Brain microvascular endothelial cell (primary cell): ENCODE data around the gene KCNAB1.
A peak's percentile ranks its signal among the peaks of the same experiment; 100 is the strongest.

Experiments
- DNase-seq: peaks from one replicate; pipeline ENCODE4 v3.0.0-alpha.2; 2020
- H3K27ac ChIP-seq: fragments of 250-450 bp; sonication (Bioruptor Pico); 2 replicates; pipeline ENCODE4 v1.5.1; 2020; ENCODE audit warnings: mild to moderate bottlenecking, moderate library complexity
- H3K27me3 ChIP-seq: fragments of 250-450 bp; sonication (Bioruptor Pico); replicated peaks from 2 replicates; pipeline ENCODE4 v1.5.1; 2020; ENCODE audit warnings: mild to moderate bottlenecking
- H3K36me3 ChIP-seq: fragments of 250-450 bp; sonication (Bioruptor Pico); replicated peaks from 2 replicates; pipeline ENCODE4 v1.5.1; 2020; ENCODE audit warnings: mild to moderate bottlenecking
- H3K4me3 ChIP-seq: 2 replicates; pipeline ENCODE4 v1.5.1; 2011; ENCODE audit warnings: low read depth, mild to moderate bottlenecking, control low read depth, low read length, moderate library complexity
- in situ Hi-C: cut with HindIII; loops from 2 replicates; pipeline ENCODE4 v1.10.0; 2017; ENCODE audit warnings: low sequenced_read_pairs, low pct_ligation_motif_present
- TF ChIP-seq, protein P1 (sequence below): IDR thresholded peaks from 2 replicates; pipeline ENCODE4 v1.5.1; 2011; ENCODE audit warnings: low read depth, mild to moderate bottlenecking, moderate library complexity, low read length, control low read depth, inconsistent platforms; ENCODE audit errors: missing control alignments

The KCNAB1 gene

DNA sequence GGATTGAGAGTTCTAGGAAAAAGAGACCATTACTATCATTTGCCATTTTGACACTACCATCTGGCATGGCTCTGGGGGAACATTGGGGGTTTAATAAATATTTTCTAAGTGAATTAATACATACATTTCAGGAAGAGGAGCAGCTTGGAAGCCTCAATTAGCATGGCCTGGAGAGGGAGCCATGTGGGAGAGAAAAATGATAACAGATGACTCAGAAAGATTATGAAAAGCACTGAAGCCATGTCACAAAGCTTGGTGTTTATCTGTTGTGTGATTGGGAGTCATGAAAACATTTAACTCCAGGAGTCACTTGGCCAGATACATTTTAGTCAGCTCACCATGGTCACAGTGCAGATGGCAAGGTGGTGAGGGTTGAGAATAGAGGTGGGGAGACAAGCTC, 313.5 kb downstream of the KCNAB1 start:
- in situ Hi-C loops: no loop called here
- TF ChIP-seq, protein P1, sequence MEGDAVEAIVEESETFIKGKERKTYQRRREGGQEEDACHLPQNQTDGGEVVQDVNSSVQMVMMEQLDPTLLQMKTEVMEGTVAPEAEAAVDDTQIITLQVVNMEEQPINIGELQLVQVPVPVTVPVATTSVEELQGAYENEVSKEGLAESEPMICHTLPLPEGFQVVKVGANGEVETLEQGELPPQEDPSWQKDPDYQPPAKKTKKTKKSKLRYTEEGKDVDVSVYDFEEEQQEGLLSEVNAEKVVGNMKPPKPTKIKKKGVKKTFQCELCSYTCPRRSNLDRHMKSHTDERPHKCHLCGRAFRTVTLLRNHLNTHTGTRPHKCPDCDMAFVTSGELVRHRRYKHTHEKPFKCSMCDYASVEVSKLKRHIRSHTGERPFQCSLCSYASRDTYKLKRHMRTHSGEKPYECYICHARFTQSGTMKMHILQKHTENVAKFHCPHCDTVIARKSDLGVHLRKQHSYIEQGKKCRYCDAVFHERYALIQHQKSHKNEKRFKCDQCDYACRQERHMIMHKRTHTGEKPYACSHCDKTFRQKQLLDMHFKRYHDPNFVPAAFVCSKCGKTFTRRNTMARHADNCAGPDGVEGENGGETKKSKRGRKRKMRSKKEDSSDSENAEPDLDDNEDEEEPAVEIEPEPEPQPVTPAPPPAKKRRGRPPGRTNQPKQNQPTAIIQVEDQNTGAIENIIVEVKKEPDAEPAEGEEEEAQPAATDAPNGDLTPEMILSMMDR: peak; percentile 27
- H3K36me3 ChIP-seq: no peaks in the 10 kb centered on the region

DNA sequence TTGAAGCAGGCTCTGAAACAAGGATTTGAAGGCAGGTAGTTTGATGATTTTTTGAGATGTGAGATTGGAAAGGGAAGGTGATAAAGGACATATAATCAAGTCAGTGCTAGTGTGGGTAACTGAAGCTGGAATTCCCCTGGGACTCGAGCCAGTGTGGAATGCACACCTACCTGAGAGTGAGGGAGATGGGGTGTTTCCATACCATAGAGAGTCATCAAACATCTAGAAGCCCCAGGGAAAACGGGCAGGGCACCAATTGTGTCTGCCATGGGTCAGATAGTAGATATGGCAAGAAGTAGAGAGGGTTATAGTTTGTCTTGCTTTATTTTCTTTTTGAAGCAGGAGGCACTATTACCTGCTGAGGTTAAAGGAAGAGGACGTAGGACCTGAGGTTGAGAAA, 314.5 kb downstream of the KCNAB1 start:
- TF ChIP-seq, protein P1: no peak
- in situ Hi-C loops: no loop called here
- H3K4me3 ChIP-seq: no peak overlapping the region
- no peaks in the 10 kb centered on the region for H3K27me3 ChIP-seq
- H3K36me3 ChIP-seq: no peaks in the 10 kb centered on the region
- no peak for DNase-seq
- H3K27ac ChIP-seq: no peak overlapping the region

More for the DNA sequence above, 313.5 kb downstream of the KCNAB1 start:
- no peak overlapping the region for H3K27ac ChIP-seq
- no peak overlapping the region for H3K4me3 ChIP-seq
- H3K27me3 ChIP-seq: no peaks in the 10 kb centered on the region
- peak; percentile 37 for DNase-seq

DNA sequence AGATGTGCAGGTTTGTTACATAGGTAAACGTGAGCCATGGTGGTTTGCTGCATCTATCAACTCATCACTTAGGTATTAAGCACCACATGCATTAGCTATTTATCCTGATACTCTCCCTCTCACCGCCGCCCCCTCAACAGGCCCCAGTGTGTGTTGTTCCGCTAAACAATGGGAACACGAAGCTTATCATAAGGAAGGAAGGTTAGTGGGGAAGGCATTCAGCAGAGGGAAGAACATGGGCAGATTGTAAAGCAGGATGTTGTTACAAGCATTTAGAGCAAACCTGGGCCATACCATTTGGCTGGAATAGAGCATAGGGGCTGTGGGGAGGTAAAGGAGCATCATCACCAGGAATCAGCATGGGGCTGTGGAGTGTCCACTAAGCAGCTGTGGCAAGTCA, 322.7 kb downstream of the KCNAB1 start:
- DNase-seq: no peak
- no peaks in the 10 kb centered on the region for H3K27me3 ChIP-seq
- TF ChIP-seq, protein P1: no peak
- no peak overlapping the region for H3K4me3 ChIP-seq
- no peaks in the 10 kb centered on the region for H3K36me3 ChIP-seq
- in situ Hi-C loops: no loop called here
- H3K27ac ChIP-seq: no peak overlapping the region

DNA sequence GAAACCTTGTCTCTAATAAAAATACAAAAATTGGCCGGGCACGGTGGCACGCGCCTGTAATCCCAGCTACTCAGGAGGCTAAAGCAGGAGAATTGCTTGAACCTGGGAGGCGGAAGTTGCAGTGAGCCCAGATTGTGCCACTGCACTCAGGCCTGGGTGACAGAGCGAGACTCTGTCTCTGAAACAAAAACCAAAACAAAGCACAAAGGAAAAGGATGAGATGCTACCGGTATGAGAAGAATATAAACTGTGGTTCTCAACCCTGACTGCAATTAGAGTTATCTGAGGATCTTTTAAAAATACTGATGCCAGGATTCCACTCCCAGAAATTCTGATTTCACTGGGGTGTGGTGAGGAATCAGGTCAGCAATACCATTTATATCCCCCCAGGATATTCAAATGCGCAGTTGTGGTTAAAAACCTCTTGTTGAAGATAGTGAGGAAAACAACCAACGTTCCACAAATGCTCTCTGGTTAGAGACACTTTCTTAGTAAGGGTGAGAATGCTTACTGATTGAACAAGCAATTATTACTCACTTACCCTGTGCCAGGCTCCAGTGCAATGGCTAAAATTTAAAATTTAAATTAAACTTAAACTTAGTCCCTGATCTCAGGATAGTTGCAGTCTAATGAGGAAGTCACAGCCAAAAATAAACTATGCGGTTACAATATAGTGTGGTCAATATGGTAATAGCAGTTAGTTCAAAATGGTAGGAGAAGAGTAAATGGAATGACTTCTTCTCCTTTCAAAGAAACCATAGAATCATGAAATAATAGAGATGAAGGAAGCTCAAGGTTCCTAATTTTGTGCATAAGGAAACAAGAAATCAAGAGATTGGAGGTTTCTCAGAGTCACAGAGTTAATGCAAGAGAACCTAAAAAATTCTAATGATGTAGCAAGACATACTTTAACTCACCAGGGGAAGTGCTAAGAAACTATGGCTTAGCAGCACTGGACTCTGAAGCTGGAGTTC, 325.0 kb downstream of the KCNAB1 start:
- TF ChIP-seq, protein P1: no peak

DNA sequence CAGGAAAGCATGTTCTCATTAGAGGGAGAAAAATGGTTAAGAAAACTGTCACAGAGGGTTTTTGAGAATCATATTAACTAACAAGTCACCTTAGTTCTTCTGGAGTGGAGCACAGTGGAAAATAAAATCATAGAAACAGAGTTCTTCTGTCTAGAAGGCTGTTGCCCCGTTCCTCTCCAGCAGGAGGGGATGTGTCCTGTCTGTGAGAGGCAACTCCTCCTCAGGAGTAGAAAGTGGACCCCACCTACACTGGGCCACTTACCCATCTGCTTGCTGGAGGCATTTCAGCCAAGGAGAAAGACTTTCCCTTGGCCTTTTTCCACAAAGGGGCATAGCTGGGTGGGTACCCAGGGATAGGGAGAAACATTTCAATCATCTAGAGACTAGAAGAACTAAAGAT, 327.9 kb downstream of the KCNAB1 start:
- DNase-seq: peak; percentile 54
- Histone ChIP-seq H3K27me3 (no peaks in the 10 kb centered on the region), H3K4me3 (no peak overlapping the region), H3K27ac (no peak overlapping the region), H3K36me3 (no peaks in the 10 kb centered on the region)
- TF ChIP-seq, protein P1: peak; percentile 86
- in situ Hi-C loops: no loop called here

More for the DNA sequence above, 325.0 kb downstream of the KCNAB1 start:
- no peak overlapping the region for H3K4me3 ChIP-seq
- no peaks in the 10 kb centered on the region for H3K27me3 ChIP-seq
- H3K27ac ChIP-seq: no peak overlapping the region
- no peaks in the 10 kb centered on the region for H3K36me3 ChIP-seq
- no peak for DNase-seq
- in situ Hi-C loops: no loop called here
